ENCODE data around the gene ANXA2R. TPM values are rescaled to one million over a fixed set of nuclear protein-coding genes. Genes with fewer than 3 reads are reported as not detected.
"Not testable (repeated sequence)": the region's sequence is repeated elsewhere in the genome, so short reads cannot be mapped to it uniquely, and the experiment has no call there.

Gene ANXA2R
- total and polyA plus RNA-seq, 9 donors: 0.69 to 1.6 (median 1.2) TPM

GRCh38 chr5:43074987-43075318 is 34.8 kb upstream of the ANXA2R start:
- no peaks in the 10 kb centered on the region for H3K27me3 ChIP-seq (ENCODE audit: control insufficient read depth, insufficient read depth, low read length)
- H3K27ac ChIP-seq (ENCODE audit: low read length): no peak overlapping the region
- no peak for DNase-seq
- WGBS (ENCODE audit: insufficient coverage): 96% methylated on average over 9 of the region's 9 CpGs
- H3K4me3 ChIP-seq (ENCODE audit: low read length): no peak overlapping the region
- H3K36me3 ChIP-seq (ENCODE audit: control insufficient read depth, insufficient read depth, low read length): peaks cover 38% of the 10 kb centered on the region
- no peaks in the 10 kb centered on the region for H3K9me3 ChIP-seq (replicated peaks; ENCODE audit: control insufficient read depth, low read depth, low read length)
- no peaks in the 10 kb centered on the region for H3K4me1 ChIP-seq (ENCODE audit: control insufficient read depth, insufficient read depth, low read length)

- Histone ChIP-seq H3K27ac (ENCODE audit: low read length) (no peak overlapping the region), H3K4me1 (ENCODE audit: control insufficient read depth, insufficient read depth, low read length) (peaks cover 6% of the 10 kb centered on the region), H3K9me3 (replicated peaks; ENCODE audit: control insufficient read depth, low read depth, low read length) (no peaks in the 10 kb centered on the region), H3K36me3 (ENCODE audit: control insufficient read depth, insufficient read depth, low read length) (peaks cover 41% of the 10 kb centered on the region), H3K27me3 (ENCODE audit: control insufficient read depth, insufficient read depth, low read length) (no peaks in the 10 kb centered on the region), H3K4me3 (ENCODE audit: low read length) (no peak overlapping the region)
- no peak for DNase-seq
- WGBS (ENCODE audit: insufficient coverage): 94% methylated on average over 10 of the region's 12 CpGs
These were observed 33.8 kb upstream of the ANXA2R start for GRCh38 chr5:43073597-43074546.

GRCh38 chr5:43069401-43069720 is 29.2 kb upstream of the ANXA2R start:
- H3K36me3 ChIP-seq (ENCODE audit: control insufficient read depth, insufficient read depth, low read length): peaks cover 43% of the 10 kb centered on the region
- not testable (repeated sequence) for H3K27ac ChIP-seq (ENCODE audit: low read length); H3K9me3 ChIP-seq (replicated peaks; ENCODE audit: control insufficient read depth, low read depth, low read length); DNase-seq; H3K27me3 ChIP-seq (ENCODE audit: control insufficient read depth, insufficient read depth, low read length); H3K4me3 ChIP-seq (ENCODE audit: low read length)
- 83% methylated on average over 1 of the region's 3 CpGs for WGBS (ENCODE audit: insufficient coverage)
- peaks cover 18% of the 10 kb centered on the region for H3K4me1 ChIP-seq (ENCODE audit: control insufficient read depth, insufficient read depth, low read length)

- Histone ChIP-seq H3K27ac (ENCODE audit: low read length) (peak overlapping the region; percentile 98), H3K4me3 (ENCODE audit: low read length) (peak overlapping the region; percentile 69), H3K4me1 (ENCODE audit: control insufficient read depth, insufficient read depth, low read length) (peaks cover 22% of the 10 kb centered on the region), H3K9me3 (replicated peaks; ENCODE audit: control insufficient read depth, low read depth, low read length) (no peaks in the 10 kb centered on the region), H3K36me3 (ENCODE audit: control insufficient read depth, insufficient read depth, low read length) (peaks cover 35% of the 10 kb centered on the region), H3K27me3 (ENCODE audit: control insufficient read depth, insufficient read depth, low read length) (no peaks in the 10 kb centered on the region)
- whole genome bisulfite sequencing (ENCODE audit: insufficient coverage): 58% methylated on average over 2 of the region's 2 CpGs
- no peak for DNase-seq
These were observed 27.9 kb upstream of the ANXA2R start for GRCh38 chr5:43068037-43068436.

- Histone ChIP-seq H3K4me3 (ENCODE audit: low read length) (peak overlapping the region; percentile 69), H3K27me3 (ENCODE audit: control insufficient read depth, insufficient read depth, low read length) (no peaks in the 10 kb centered on the region), H3K9me3 (replicated peaks; ENCODE audit: control insufficient read depth, low read depth, low read length) (no peaks in the 10 kb centered on the region), H3K36me3 (ENCODE audit: control insufficient read depth, insufficient read depth, low read length) (peaks cover 30% of the 10 kb centered on the region), H3K4me1 (ENCODE audit: control insufficient read depth, insufficient read depth, low read length) (peaks cover 22% of the 10 kb centered on the region), H3K27ac (ENCODE audit: low read length) (peak overlapping the region; percentile 98)
- 0% methylated on average over 28 of the region's 45 CpGs for WGBS (ENCODE audit: insufficient coverage)
- peak; percentile 98 for DNase-seq
These were observed 27.0 kb upstream of the ANXA2R start for GRCh38 chr5:43066799-43067741.

- peaks cover 22% of the 10 kb centered on the region for H3K4me1 ChIP-seq (ENCODE audit: control insufficient read depth, insufficient read depth, low read length)
- H3K36me3 ChIP-seq (ENCODE audit: control insufficient read depth, insufficient read depth, low read length): peaks cover 22% of the 10 kb centered on the region
- peak overlapping the region; percentile 98 for H3K27ac ChIP-seq (ENCODE audit: low read length)
- DNase-seq: peak; percentile 88
- WGBS (ENCODE audit: insufficient coverage): under 1% methylated on average over 75 of the region's 75 CpGs
- H3K9me3 ChIP-seq (replicated peaks; ENCODE audit: control insufficient read depth, low read depth, low read length): no peaks in the 10 kb centered on the region
- no peaks in the 10 kb centered on the region for H3K27me3 ChIP-seq (ENCODE audit: control insufficient read depth, insufficient read depth, low read length)
- peak overlapping the region; percentile 69 for H3K4me3 ChIP-seq (ENCODE audit: low read length)
These were observed 26.1 kb upstream of the ANXA2R start for GRCh38 chr5:43065948-43066798.

- peak; percentile 75 for DNase-seq
- WGBS (ENCODE audit: insufficient coverage): 0% methylated on average over 5 of the region's 18 CpGs
- Histone ChIP-seq H3K4me3 (ENCODE audit: low read length) (peak overlapping the region; percentile 69), H3K27me3 (ENCODE audit: control insufficient read depth, insufficient read depth, low read length) (no peaks in the 10 kb centered on the region), H3K4me1 (ENCODE audit: control insufficient read depth, insufficient read depth, low read length) (peaks cover 22% of the 10 kb centered on the region), H3K27ac (ENCODE audit: low read length) (peak overlapping the region; percentile 98), H3K9me3 (replicated peaks; ENCODE audit: control insufficient read depth, low read depth, low read length) (no peaks in the 10 kb centered on the region), H3K36me3 (ENCODE audit: control insufficient read depth, insufficient read depth, low read length) (peaks cover 15% of the 10 kb centered on the region)
These were observed 25.3 kb upstream of the ANXA2R start for GRCh38 chr5:43065387-43065947.

- Histone ChIP-seq H3K27ac (ENCODE audit: low read length) (peak overlapping the region; percentile 98), H3K4me1 (ENCODE audit: control insufficient read depth, insufficient read depth, low read length) (peaks cover 16% of the 10 kb centered on the region), H3K9me3 (replicated peaks; ENCODE audit: control insufficient read depth, low read depth, low read length) (no peaks in the 10 kb centered on the region), H3K27me3 (ENCODE audit: control insufficient read depth, insufficient read depth, low read length) (no peaks in the 10 kb centered on the region), H3K4me3 (ENCODE audit: low read length) (no peak overlapping the region), H3K36me3 (ENCODE audit: control insufficient read depth, insufficient read depth, low read length) (peaks cover 5% of the 10 kb centered on the region)
- DNase-seq: no peak
- 69% methylated on average over 9 of the region's 12 CpGs for WGBS (ENCODE audit: insufficient coverage)
These were observed 23.6 kb upstream of the ANXA2R start for GRCh38 chr5:43063721-43064171.

GRCh38 chr5:43061352-43062075 is 21.4 kb upstream of the ANXA2R start:
- no peaks in the 10 kb centered on the region for H3K36me3 ChIP-seq (ENCODE audit: control insufficient read depth, insufficient read depth, low read length)
- DNase-seq: no peak
- WGBS (ENCODE audit: insufficient coverage): 80% methylated on average over 3 of the region's 5 CpGs
- H3K4me1 ChIP-seq (ENCODE audit: control insufficient read depth, insufficient read depth, low read length): peaks cover 4% of the 10 kb centered on the region
- H3K9me3 ChIP-seq (replicated peaks; ENCODE audit: control insufficient read depth, low read depth, low read length): no peaks in the 10 kb centered on the region
- no peak overlapping the region for H3K4me3 ChIP-seq (ENCODE audit: low read length)
- H3K27ac ChIP-seq (ENCODE audit: low read length): no peak overlapping the region
- H3K27me3 ChIP-seq (ENCODE audit: control insufficient read depth, insufficient read depth, low read length): no peaks in the 10 kb centered on the region

Measured in muscle of leg (tissue), 11 donors.